HG03103 (cell line): ENCODE data around the gene CETN1.

ENCODE experiments used
- ATAC-seq: cut with Tn5 transposase; IDR thresholded peaks from one replicate; pipeline ENCODE4 v1.9.1; 2021; ENCODE audit warnings: low read depth; ENCODE audit not compliant: unreplicated experiment

CETN1 gene

DNA sequence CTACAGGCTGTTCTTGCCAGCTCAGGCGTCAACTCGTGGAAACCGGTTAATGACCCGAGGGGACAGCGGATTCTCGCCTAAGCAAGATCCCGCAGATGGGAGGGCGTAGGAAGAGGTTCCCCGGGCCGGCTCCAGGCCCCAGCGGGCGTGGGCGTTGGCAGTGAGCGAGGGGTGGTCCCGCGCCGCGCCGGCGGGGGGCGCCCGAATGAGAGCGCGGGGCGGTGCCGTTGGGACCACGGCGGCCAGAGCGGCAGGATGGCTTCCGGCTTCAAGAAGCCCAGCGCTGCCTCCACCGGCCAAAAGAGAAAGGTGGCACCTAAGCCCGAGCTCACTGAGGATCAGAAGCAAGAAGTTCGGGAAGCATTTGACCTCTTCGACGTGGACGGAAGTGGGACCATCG is at the start of gene CETN1:
CETN1 (plus strand) TSS at position 227 of the 400 bp plus-strand sequence; CDS start at position 256, 29 bp downstream.
- no peak for ATAC-seq

DNA sequence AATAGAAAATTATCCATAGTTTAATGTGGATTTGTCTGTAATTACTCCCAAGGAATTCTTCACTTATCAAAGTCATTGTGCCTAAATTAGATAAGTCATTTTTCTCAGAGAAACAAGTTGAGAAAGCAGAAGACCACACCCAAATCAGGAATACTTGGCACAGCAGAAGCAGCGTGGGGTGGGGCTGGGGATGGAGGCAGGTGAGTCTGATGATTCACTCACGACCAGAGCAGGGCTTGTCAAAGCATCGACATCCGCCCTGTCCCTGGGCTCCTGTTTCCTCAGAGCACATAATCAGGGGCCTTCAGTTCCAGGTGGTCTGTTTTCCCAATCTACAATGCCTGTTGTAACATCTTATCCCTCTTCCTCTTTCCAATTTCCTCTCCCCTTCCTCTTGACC is 48.2 kb upstream of the CETN1 start:
- ATAC-seq, result no peak

DNA sequence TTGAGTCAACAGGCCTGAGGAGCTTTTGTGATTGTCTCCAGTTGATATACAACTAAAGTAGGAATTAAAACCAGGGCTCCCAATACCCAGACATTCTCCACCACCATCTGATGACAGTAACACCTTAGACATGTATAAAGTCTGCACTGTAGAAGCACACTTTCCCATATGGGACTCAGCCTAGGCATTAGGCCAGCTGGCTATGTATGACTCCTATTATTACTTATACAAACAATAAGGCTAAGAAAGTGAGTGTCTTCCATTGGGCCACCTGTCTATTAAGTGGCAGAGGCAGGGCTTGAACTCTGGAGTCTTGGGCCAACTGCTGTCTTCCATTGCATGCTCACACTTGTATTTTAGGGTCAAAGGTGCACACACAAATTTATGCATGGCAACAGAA is 47.5 kb upstream of the CETN1 start:
- no peak for ATAC-seq

DNA sequence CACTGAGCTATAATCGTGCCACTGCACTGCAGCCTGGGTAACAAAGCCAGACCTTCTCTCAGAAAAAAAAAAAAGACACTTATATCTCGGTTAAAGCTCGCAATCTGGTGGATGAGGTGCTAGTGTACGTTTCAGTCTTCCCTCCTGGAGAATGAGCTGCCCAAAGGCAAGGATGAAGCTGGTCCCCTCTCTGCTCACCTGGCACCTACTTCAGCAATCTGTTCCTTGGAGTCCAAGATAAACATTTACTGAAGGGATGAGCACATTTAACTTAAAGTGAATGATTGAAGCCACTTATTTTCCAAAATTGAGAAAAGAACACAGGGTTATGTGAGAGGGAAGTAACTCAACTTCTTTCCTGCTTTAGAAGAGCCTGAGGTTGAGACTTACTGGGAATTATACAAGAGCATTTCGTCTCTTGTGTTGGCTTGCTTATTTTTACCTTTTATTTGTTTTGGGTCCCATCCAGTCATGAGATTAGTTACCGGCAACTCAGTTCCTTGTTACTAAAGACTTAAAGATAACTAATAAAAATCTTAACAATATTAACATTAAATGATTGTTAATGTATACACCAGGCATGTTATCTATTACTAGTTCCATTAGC is 46.1 kb upstream of the CETN1 start:
- no peak for ATAC-seq

DNA sequence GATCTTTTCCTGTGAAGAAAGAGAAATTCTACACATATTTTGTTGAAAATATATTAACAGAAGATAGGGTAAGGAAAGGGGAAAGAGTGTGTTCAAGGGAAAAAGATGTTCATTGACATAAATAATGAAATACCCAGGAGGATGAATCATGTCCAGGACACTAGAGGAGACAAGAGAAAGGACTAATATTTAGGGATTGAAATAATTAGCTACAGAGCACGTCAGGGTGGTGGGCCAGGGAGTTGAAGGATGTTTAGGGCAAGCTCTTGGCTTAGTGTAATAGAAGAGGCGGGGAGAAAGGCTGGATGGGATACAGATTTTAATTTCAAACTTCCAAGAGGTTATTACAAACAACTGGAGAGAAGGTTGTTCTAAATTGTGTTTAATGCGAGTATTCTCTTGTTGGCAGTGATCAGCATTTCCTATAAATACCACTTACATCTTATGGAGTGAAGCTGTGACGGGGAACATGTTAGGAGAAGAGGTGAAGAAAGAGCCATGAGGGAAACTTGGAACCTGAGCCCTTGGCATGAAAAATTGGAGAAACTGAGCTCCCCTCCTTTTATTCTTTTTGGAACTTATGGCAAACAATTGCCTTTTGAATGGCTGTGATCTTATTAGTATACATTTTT is 36.6 kb upstream of the CETN1 start:
- no peak for ATAC-seq

DNA sequence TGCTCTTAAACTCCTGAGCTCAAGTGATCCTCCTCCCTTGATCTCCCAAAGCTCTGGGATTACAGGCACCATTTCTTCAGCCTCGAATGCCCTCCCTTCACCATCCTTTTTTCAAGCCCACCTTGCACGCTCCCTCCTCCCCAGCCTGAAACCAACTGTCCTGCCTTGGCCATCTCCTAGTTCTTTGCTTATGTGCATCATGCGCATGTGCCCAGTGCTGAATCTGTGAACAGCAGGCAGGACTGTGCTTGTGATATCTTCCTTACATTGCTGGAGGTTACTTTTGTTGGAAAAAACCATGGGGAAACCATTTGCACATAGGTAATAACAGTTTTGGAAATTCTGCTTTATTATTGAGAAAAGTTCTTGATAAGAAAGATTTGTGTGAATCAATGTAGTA is 30.2 kb upstream of the CETN1 start:
- no peak for ATAC-seq

DNA sequence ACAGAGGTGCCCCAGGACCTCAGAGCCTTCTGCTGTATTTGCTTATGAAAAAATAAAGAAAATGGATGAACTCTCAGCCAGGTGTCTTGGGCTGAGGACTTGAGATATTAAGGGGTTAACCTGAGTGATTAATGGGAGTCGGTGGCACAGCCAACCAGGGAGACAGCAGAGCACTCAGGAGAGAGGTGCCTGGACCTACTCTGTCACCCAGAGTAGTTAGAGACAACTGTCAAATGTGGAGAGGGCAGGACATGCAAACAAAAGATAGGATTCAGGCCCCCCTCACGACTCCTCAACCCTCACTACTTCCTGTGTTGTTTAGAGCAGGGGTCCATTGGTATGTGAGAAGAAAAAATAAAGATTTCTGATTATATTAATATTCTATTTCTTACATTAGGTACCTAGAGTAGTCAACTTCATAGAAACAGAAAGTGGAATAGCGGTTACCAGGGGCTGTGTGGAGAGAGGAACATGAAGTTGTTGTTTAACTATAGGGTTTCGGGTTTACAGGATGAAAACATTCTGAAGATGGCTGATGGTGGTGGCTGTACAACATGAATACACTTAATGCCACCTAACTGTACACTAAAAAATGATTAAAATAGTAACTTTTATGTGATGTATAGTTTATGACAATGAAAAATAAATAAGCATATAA is 28.6 kb upstream of the CETN1 start:
- ATAC-seq, result no peak

DNA sequence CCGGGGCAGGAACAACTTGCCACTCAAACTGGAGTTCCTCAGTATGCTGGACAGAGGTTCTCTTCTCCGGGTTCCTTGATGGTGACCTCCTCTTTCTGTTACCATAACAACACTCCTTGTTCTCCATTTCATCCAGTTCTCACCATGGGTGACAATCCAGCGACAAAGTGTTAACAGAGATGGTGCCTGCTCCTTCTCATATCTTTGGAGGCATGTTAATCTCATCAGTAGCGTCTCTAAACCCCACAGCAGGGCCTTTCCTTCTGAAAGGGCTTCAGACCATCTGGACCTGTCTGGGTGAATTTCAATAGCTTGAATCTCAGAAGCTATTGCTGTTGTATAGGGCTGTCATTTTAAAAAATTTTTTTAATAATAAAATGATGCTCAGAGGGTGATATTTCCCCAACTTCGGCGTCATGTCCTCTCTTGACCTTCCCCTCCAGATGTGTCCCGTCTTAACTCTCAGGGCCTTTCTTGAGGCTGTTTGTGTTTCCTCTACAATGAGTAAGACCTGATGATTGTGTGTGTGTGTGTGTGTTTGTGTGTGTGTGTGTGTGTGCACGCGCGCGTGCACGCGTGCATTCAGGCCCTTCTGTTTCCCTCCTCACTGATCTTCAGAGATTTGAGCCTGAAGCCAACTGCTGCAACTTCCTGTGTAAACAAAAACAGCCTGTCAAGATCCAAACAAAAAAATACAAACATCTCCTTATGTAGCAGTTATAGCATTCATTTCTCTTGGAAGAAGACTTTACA is 24.3 kb upstream of the CETN1 start:
- ATAC-seq, result no peak

DNA sequence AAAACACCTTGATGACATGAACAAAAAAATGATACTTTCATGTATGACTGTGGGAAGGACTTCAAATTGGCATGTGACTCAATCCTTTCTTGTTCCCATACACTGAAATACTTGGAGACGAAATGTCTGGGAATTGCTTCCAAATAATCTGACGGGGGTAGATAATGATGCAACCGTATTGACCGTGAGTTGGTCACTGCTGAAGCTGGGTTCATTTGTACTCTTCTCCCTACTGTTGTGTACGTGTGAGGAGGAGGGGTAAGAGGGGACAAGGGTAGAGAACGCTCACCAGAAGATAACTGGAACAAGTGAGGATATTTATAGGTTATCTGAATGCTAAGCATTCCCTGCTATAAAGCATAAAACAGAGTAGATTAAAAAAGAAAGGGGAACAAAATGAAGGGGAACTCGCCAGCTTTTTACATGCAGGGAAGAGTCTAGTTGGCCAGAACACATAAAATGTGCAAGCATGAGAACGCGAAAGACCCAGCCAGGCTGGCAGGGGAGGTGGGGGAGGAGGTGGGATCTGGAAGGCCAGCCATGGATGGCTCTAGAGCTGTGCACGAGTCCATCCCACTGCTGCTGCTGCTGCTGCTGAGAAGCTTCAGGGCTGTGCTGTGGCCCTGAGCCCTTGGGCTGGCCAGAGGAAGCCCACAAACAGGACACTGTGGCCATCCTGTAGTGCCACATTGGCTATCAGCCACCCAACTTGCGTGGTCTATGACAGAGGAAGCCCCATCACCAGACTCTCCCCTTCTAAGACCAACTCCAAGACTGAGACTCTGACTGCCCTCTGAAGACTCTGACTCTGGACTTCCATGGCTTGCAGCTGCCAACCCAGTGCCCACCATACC is 15.2 kb upstream of the CETN1 start:
- no peak for ATAC-seq

DNA sequence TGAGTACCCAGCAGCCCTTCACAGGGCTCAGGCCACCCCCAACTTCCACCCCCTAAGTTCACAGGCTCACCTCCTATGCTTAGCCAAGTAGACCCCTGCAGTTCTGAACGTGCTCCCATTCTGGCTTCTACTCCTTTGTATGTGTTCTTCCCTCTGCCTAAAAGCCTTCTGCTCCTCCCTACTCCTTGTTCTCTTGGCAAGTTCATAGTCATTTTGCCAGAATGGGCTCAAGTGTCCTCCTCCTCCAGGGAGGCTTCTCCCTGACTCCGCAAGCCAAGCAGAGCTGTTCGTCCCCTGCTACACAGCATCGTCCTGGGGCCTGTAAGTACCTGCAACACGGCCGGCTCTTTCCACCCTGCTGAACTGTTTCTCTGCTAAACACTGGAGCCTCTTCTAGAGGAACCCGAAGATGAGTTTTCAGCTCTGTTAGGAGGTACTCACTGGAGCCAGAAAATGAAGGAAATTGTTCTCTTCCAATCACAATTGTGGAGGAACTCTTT is 14.6 kb upstream of the CETN1 start:
- ATAC-seq, result no peak

DNA sequence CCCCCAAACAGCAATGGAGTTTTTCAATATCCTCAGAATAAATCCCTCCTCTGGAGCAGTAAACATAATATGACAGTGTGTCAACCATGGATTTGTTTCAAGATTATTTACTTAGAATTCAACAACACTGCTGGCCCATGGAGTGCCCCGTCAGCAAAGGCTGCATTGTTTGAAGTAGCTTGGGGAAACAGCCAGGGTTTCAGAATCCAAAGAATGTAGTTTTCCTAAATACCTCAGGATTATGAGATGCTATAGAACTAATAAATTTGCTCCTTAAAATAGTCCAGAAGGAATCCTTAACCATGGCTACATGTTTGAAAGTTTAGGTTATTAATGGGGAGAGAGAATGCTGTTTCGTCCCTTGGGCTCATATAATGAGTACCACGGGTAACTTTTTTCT is 13.1 kb upstream of the CETN1 start:
- ATAC-seq, result no peak

DNA sequence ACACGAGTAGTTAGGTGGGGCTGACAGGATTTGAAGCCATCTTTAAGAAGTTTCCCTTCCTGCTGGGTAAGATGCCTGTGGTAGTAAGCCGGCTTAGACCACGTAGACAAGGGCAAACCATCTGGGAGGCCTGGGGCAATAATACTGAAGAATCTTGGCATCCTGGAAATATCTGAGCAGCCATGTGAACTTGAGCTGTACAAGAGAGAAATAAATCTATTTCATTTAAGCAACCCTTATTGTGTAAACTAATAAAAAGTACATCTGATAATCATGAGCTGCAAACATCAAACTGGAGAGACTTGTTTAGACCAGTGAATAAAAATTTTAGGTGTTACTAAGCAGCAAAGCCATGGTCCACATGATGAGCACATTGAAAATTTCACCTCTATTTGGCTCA is 11.4 kb upstream of the CETN1 start:
- no peak for ATAC-seq

DNA sequence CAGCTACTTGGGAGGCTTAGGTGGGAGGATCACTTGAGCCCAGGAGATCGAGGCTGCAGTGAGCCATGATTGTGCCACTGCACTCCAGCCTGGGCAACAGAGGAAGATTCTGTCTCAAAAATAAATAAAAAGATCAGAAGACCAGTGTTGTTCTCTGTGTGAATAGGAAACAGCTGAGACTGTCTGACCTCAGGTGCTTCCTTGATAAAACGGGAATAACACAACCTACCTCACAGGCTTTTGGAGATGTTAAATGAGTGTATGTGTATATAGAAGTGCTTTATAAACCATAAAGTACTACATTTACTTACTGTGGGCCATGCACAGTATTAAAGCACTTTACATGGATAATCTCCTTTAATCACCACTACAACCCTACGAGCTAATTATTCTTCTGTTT is 9.9 kb upstream of the CETN1 start:
- no peak for ATAC-seq

DNA sequence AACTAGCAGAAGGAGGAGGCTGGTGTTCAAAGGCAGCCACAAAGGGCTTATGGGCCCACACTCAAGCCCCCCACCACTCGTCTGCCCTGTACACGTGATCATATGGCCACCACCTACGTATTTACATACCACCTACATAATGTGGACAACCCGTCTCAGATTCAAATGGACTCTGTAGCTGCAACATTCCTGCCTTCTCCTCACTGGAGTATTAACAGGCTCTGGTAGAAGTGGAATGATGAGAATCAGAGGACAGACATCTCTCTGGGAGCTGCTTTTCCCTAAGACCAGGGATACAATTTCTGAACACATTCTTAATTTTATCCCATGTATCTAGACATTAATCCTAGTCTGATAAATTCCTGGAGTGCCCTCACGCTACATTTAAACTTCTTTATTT is 9.5 kb upstream of the CETN1 start:
- ATAC-seq, result no peak

DNA sequence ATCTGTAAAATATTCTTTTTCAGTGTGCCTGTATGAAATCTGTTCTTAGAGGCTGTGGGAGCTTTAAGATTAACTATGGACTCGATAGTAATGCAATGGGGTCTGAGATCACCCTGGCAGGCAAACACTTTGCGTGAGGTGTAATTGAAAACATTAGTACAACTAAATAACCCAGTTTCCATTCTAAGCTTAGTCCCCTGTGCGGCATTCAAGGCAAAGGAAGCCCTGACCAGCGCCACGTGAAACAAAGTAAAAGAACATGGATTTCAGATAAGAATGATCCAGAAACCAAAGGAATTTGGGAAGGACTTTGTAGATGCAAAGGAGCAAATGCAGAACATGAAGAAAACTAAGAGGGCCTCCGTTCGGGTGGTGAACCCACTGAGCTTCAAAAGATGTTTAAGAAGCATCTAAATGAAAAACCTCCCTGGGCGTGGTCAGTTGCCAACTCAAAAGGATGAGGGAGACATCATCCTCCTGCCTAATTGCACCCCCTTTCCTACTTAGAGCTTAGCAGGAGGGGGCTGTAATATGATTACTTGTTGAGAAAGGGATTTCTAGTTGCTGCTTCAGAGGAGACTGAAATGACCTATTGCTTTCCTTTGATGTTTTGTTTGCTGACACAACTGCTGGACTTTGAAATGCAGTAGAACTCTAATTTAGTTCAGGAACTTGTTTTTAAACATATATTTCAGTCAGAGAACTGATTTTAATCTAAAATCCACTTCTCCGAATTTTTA is 7.9 kb upstream of the CETN1 start:
- ATAC-seq, result no peak

DNA sequence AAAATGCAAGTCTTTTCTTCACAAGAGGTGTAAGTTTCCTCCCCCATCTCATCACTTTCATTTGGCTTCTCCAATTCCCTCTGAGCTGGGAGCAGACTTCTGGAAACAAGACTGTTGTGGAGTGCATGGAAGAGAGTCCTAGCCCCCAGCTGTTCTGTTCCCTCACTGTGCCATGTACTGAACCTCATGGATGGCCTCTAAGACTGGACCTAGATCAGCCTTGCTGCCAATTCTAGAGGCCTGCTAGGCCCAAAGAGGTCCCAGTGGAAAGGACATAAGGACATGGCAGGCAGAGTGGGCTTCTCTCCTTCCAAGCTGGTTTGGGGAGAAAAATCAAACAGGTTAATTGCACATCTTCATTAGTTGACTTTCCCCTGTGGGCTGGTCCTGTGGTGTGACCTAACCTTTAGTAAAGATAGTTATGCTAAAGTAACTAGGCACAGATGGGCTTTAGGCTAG is 7.3 kb upstream of the CETN1 start:
- no peak for ATAC-seq

DNA sequence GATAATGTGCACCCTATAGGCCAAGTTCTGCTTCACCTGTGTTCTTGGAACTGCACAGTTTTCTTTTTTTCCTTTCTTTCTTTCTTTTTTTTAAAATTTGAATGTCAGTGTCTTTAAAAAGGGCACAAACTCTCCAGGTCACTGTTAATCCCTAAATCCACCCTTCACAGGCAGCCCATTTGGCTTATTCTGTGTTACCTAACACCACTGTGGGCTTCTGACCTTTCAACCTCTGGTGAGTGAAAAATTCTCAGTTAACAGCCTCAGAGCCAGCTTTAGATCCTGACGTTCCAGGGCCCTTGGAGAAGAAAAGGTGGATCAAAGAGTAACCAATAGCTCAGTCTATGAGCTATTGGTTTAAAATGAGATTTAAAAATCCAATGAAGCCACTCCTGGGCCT is 6.8 kb upstream of the CETN1 start:
- no peak for ATAC-seq

DNA sequence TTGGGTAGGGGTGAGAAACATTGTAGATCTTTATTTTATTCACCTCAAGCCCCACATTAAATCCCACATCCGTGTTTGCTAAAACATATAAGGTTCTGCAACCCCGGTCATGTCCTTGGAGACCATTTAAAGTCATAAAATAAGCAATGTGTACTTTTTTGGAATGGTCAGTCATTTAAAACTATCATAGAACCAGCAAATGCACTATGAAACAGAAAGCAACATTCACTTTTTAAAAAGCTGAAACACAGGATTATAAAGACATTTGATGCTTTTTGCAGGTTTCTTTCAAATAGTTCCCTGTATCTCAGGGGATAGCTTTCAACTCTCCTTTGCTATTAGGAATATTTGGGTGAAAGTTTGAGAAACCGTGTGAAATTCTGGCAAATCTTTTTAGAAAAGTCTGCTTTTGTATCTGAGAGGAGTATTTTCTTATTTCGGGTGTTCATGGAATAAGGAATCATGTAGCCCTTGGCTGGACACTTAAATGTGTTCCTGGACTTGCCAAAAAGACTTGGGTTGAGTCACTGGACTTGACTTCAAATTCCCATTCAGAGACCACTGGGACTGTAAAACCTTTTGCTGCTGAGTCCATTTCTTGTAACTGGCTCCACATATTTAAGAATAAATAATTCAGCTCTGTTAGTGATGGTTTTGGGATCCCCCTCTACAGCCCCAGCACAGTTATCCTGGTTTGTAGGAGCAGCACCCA is 5.9 kb upstream of the CETN1 start:
- ATAC-seq, result no peak
